HEK293 (cell line): Measurements from ENCODE around the gene MEX3A.

Source experiments
- CTCF ChIA-PET: fragments of 350-600 bp; formaldehyde crosslinking; extraction: SDS; loops from one replicate; lab custom pipeline; 2021; ENCODE audit warnings: antibody characterized with exemption; lab: Yijun Ruan, JAX
- POLR2A ChIA-PET: fragments of 300-600 bp; formaldehyde crosslinking; extraction: SDS; loops from one replicate; lab custom pipeline; 2020; ENCODE audit warnings: antibody characterized with exemption, inconsistent platforms; lab: Yijun Ruan, JAX
- H3K27ac ChIP-seq: fragments of 200-500 bp; sonication (Bioruptor generic); 2 replicates; pipeline ENCODE4 v1.5.1; 2014; ENCODE audit warnings: low read depth, low read length, control low read depth, inconsistent platforms; ENCODE audit errors: extremely low read depth
- H3K36me3 ChIP-seq, 2 experiments: fragments of 200-500 bp in 1 of 2; sonication (Bioruptor generic) in 1 of 2; 1 replicate in 1 of 2; 2 replicates in 1 of 2; pipeline ENCODE4 v1.5.1; 2014 to 2017; ENCODE audit warnings: inconsistent platforms in 2 of 2, low read length in 2 of 2; ENCODE audit not compliant: control insufficient read depth in 2 of 2, insufficient read depth in 1 of 2
- H3K4me1 ChIP-seq: fragments of 200-500 bp; sonication (Bioruptor generic); 2 replicates; pipeline ENCODE4 v1.5.1; 2014; ENCODE audit warnings: mild to moderate bottlenecking, low read length, inconsistent platforms; ENCODE audit not compliant: control insufficient read depth, insufficient read depth
- H3K4me3 ChIP-seq: 2 replicates; pipeline ENCODE4 v1.5.1; 2011; ENCODE audit warnings: low read depth, mild to moderate bottlenecking, control low read depth, low read length, moderate library complexity
- H3K9me3 ChIP-seq: fragments of 200-500 bp; sonication (Bioruptor generic); 2 replicates; pipeline ENCODE4 v1.5.1; 2014; ENCODE audit warnings: low read depth, low read length, inconsistent platforms; ENCODE audit not compliant: control insufficient read depth, insufficient read depth
- EGR2 ChIP-seq: fragments of 450-650 bp; formaldehyde crosslinking; IDR thresholded peaks from 2 replicates; pipeline ENCODE4 v1.5.1; 2016; ENCODE audit warnings: low read depth, missing biosample characterization, missing genetic modification characterization
- KLF8 ChIP-seq: fragments of 450-650 bp; formaldehyde crosslinking; IDR thresholded peaks from 2 replicates; pipeline ENCODE4 v1.5.1; 2016; ENCODE audit warnings: missing biosample characterization, missing genetic modification characterization
- KLF9 ChIP-seq: fragments of 450-650 bp; formaldehyde crosslinking; IDR thresholded peaks from 2 replicates; pipeline ENCODE4 v1.5.1; 2016; ENCODE audit warnings: missing biosample characterization, missing genetic modification characterization, low read depth
- ZBTB10 ChIP-seq: fragments of 450-650 bp; formaldehyde crosslinking; IDR thresholded peaks from 2 replicates; pipeline ENCODE4 v1.5.1; 2016; ENCODE audit warnings: missing biosample characterization, missing genetic modification characterization
- ZNF148 ChIP-seq: fragments of 450-650 bp; formaldehyde crosslinking; IDR thresholded peaks from 2 replicates; pipeline ENCODE4 v1.5.0; 2017; ENCODE audit warnings: missing biosample characterization, missing genetic modification characterization, borderline replicate concordance
- ZNF184 ChIP-seq: fragments of 450-650 bp; IDR thresholded peaks from 2 replicates; pipeline ENCODE4 v1.5.1; 2018; ENCODE audit warnings: missing biosample characterization, mild to moderate bottlenecking, missing genetic modification characterization
- ZNF48 ChIP-seq: fragments of 450-650 bp; formaldehyde crosslinking; IDR thresholded peaks from 2 replicates; pipeline ENCODE4 v1.5.1; 2016; ENCODE audit warnings: missing biosample characterization, missing genetic modification characterization
- ZNF596 ChIP-seq: fragments of 450-650 bp; IDR thresholded peaks from 2 replicates; pipeline ENCODE4 v1.5.0; 2018; ENCODE audit warnings: missing biosample characterization, mild to moderate bottlenecking, missing genetic modification characterization, moderate library complexity
- ZNF600 ChIP-seq: fragments of 450-650 bp; formaldehyde crosslinking; IDR thresholded peaks from 2 replicates; pipeline ENCODE4 v1.5.1; 2016; ENCODE audit warnings: missing biosample characterization, missing genetic modification characterization
- ZNF623 ChIP-seq: fragments of 450-650 bp; formaldehyde crosslinking; IDR thresholded peaks from 2 replicates; pipeline ENCODE4 v1.5.1; 2016; ENCODE audit warnings: missing biosample characterization, missing genetic modification characterization
- ZNF658 ChIP-seq: fragments of 450-650 bp; formaldehyde crosslinking; IDR thresholded peaks from 2 replicates; pipeline ENCODE4; 2016; ENCODE audit warnings: missing biosample characterization, missing genetic modification characterization
- ZNF660 ChIP-seq: fragments of 450-650 bp; IDR thresholded peaks from 2 replicates; pipeline ENCODE4 v1.5.1; 2018; ENCODE audit warnings: missing biosample characterization, mild to moderate bottlenecking, missing genetic modification characterization
- ZNF776 ChIP-seq: fragments of 450-650 bp; formaldehyde crosslinking; IDR thresholded peaks from 2 replicates; pipeline ENCODE4 v1.5.0; 2017; ENCODE audit warnings: missing biosample characterization, missing genetic modification characterization, borderline replicate concordance
- ZSCAN23 ChIP-seq: fragments of 450-650 bp; formaldehyde crosslinking; IDR thresholded peaks from 2 replicates; pipeline ENCODE4 v1.5.1; 2016; ENCODE audit warnings: missing biosample characterization, missing genetic modification characterization
- TF ChIP-seq, protein P1 (sequence below): fragments of 450-650 bp; formaldehyde crosslinking; conservative IDR thresholded peaks from 2 replicates; pipeline ENCODE4 v1.5.1; 2016; ENCODE audit warnings: low read depth, missing biosample characterization, missing genetic modification characterization
- TF ChIP-seq, protein P2 (sequence below): IDR thresholded peaks from 2 replicates; pipeline ENCODE4 v1.6.1; 2011; ENCODE audit warnings: mild to moderate bottlenecking, low read depth, low read length, borderline replicate concordance

The MEX3A gene

DNA sequence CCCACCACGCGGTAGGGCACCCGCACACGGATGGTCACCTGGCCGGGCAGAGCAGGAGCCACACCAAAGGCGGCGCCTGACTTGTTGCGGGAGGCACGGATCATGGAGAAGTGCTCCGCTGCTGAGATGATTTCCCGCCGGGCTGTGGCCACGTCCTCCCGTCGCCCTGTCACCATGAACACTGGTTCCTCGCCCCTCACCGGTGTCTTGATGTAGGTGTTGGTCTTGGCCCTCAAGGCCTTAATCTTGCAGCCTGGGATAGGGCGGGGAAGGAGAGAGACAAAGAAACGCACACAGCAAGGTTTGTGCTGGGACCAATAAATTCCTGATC lies 4.9 kb downstream of the MEX3A start:
- no peak overlapping the region for H3K4me3 ChIP-seq
- ChIA-PET CTCF (interaction anchor here (2.8 kb wide), 1 partner anchor 10 kb away, joined by 13 read pairs; no protein-coding TSS in a partner anchor), POLR2A (no interaction called here)
- TF ChIP-seq, protein P1, sequence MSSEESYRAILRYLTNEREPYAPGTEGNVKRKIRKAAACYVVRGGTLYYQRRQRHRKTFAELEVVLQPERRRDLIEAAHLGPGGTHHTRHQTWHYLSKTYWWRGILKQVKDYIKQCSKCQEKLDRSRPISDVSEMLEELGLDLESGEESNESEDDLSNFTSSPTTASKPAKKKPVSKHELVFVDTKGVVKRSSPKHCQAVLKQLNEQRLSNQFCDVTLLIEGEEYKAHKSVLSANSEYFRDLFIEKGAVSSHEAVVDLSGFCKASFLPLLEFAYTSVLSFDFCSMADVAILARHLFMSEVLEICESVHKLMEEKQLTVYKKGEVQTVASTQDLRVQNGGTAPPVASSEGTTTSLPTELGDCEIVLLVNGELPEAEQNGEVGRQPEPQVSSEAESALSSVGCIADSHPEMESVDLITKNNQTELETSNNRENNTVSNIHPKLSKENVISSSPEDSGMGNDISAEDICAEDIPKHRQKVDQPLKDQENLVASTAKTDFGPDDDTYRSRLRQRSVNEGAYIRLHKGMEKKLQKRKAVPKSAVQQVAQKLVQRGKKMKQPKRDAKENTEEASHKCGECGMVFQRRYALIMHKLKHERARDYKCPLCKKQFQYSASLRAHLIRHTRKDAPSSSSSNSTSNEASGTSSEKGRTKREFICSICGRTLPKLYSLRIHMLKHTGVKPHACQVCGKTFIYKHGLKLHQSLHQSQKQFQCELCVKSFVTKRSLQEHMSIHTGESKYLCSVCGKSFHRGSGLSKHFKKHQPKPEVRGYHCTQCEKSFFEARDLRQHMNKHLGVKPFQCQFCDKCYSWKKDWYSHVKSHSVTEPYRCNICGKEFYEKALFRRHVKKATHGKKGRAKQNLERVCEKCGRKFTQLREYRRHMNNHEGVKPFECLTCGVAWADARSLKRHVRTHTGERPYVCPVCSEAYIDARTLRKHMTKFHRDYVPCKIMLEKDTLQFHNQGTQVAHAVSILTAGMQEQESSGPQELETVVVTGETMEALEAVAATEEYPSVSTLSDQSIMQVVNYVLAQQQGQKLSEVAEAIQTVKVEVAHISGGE, result no peak
- TF ChIP-seq ZNF148 (tag by site-specific recombination) (no peak), ZNF184 (tag by site-specific recombination) (no peak), ZNF660 (tag by site-specific recombination) (no peak), ZBTB10 (tag by site-specific recombination) (no peak), ZNF776 (tag by site-specific recombination) (no peak), ZNF623 (tag by site-specific recombination) (no peak), ZSCAN23 (no peak), ZNF658 (tag by site-specific recombination) (no peak), EGR2 (tag by site-specific recombination) (no peak), ZNF48 (tag by site-specific recombination) (no peak)
- TF ChIP-seq, protein P2, sequence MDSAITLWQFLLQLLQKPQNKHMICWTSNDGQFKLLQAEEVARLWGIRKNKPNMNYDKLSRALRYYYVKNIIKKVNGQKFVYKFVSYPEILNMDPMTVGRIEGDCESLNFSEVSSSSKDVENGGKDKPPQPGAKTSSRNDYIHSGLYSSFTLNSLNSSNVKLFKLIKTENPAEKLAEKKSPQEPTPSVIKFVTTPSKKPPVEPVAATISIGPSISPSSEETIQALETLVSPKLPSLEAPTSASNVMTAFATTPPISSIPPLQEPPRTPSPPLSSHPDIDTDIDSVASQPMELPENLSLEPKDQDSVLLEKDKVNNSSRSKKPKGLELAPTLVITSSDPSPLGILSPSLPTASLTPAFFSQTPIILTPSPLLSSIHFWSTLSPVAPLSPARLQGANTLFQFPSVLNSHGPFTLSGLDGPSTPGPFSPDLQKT, result no peak
- peaks cover 10% of the 10 kb centered on the region for H3K4me1 ChIP-seq
- peaks cover 0 to 26% of the 10 kb centered on the region in 2 experiments; a peak in 1 of 3 replicates for H3K36me3 ChIP-seq
- H3K27ac ChIP-seq, result no peak overlapping the region
- H3K9me3 ChIP-seq, result no peaks in the 10 kb centered on the region

DNA sequence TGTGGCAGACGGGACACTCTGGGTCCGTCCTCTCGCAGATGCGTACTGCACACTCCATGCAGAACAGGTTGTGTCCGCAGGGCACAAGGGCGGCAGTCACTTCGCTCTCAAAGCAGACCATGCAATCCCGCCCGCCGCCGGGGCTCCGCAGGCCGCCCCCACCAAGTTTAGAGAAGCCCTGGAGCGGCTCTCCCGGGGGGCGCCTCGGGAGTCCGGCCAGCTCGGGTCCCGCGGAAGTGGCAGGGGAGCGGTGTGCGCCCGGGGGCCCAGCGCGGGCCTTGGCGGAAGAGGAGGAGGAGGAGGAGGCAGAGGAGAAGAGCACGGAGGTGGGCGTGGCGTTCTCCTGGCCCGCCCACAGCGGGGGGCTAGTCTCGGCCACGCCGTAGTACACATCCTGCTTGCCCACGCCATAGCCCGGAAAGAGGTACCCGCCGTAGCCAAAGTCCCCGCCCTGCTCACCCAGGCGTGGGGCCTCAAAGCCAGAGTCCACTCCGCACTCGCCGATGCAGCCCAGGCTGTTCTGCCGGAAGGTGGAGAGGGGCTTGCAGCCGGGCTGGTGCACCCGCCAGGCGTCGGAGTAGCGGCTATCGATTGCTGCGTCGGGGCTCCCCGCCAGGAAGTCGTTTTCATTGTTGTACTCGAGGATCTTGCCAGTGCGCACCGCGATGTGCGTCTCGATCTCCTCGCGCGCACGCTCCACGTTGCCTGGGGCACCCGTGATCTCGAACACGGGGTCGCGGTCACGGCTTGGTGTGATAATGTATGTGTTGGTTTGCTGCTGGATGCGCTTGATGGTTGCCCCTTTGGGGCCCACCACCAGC lies 5.4 kb downstream of the MEX3A start:
- no peak overlapping the region for H3K4me3 ChIP-seq
- no peak overlapping the region for H3K27ac ChIP-seq
- TF ChIP-seq ZNF596 (tag by site-specific recombination), result no peak
- peak; percentile 16; the same call in 1 of the 2 replicates for TF ChIP-seq ZNF600
- 0 out of 2 replicates have a peak, but pooled peaks have one; percentile 32 for TF ChIP-seq KLF8 (tag by site-specific recombination)
- TF ChIP-seq KLF9, result peak; percentile 43; the same call in 1 of the 2 replicates
- peaks cover 0 to 26% of the 10 kb centered on the region in 2 experiments; a peak in 1 of 3 replicates for H3K36me3 ChIP-seq
- no peaks in the 10 kb centered on the region for H3K9me3 ChIP-seq
- ChIA-PET POLR2A (no interaction called here), CTCF (interaction anchor here (0.7 kb wide), 1 partner anchor 67 kb away, joined by 3 read pairs; no protein-coding TSS in a partner anchor)
- H3K4me1 ChIP-seq, result peaks cover 10% of the 10 kb centered on the region
